ENCODE data around the gene CLDN9. TPM values are rescaled to one million over a fixed set of nuclear protein-coding genes. Genes with fewer than 3 reads are reported as not detected.

The CLDN9 gene
- total RNA-seq, 1 donor from 2014 or later = 5.4 TPM

GRCh38 chr16:3059723-3060242, 47.1 kb downstream of the CLDN9 start:
- no peaks in the 10 kb centered on the region for H3K27me3 Mint-ChIP-seq (ENCODE audit: low read depth)
- no peak for DNase-seq (ENCODE audit: low spot score in 2 of 2, unreplicated experiment in 2 of 2)
- peak overlapping the region; percentile 69 for H3K4me3 Mint-ChIP-seq
- TF ChIP-seq CTCF (IDR thresholded peaks at IDR 0.05; ENCODE audit: unreplicated experiment) = no peak
- H3K4me1 Mint-ChIP-seq = peaks cover 8% of the 10 kb centered on the region
- H3K27ac Mint-ChIP-seq = peak overlapping the region; percentile 75
- no peaks in the 10 kb centered on the region for H3K36me3 Mint-ChIP-seq
- H3K9me3 Mint-ChIP-seq = no peaks in the 10 kb centered on the region

DNA sequence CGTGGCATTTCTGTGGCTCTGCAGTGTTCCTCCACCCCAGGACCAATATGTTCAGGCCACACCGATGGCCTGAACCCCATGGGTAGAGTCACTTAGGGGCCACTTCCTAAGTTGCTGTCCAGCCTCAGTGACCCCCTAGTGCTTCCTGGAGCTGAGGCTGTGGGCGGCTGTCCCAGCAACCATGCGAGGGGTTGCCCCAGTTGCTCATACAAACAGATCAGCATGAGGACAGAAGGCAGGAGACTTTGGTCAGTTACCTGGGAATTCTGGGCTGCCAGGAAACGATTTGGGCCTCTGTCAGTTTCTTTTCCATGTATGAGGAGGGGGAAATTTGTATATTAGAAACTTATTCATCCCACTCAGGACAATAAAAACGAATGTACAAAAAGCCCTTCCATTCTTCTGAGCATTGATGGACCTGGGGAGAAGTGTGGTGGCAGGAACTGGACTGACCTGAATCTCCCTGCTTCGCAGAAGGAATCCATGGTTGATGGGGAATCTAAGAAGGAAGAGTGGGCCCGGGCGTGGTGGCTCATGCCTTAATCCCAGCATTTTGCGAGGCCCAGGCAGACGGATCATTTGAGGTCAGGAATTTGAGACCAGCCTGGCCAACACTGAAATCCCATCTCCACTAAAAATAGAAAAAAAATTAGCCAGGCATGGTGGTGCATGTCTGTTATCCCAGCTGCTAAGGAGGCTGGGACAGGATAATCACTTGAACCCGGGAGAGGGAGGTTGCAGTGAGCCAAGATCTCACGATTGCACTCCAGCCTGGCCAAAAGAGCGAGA, 47.8 kb downstream of the CLDN9 start:
- Mint-ChIP-seq H3K4me1 (peaks cover 10% of the 10 kb centered on the region), H3K4me3 (peak overlapping the region; percentile 69)

DNA sequence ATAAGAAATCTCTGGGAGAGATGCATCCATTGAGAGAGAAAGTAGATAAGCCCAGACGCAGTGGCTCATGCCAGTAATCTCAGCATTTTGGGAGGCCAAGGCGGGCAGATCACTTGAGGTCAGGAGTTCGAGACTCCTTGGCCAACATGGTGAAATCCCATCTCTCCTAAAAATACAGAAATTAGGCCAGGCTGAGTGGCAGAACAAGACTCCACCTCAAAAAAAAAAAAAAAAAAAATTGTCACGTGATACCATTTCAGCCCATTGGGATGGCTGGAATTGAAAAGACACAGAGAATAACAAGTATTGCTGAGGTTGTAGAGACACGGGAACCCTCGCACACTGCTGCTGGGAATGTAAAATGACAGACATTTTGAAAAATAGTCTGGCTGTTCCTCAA, 49.8 kb downstream of the CLDN9 start:
- H3K36me3 Mint-ChIP-seq = no peaks in the 10 kb centered on the region
- H3K27me3 Mint-ChIP-seq (ENCODE audit: low read depth) = no peaks in the 10 kb centered on the region
- H3K4me3 Mint-ChIP-seq = no peak overlapping the region
- H3K27ac Mint-ChIP-seq = no peak overlapping the region
- H3K4me1 Mint-ChIP-seq = peaks cover 12% of the 10 kb centered on the region
- DNase-seq (ENCODE audit: low spot score in 2 of 2, unreplicated experiment in 2 of 2) = no peak
- TF ChIP-seq CTCF (IDR thresholded peaks at IDR 0.05; ENCODE audit: unreplicated experiment) = no peak
- H3K9me3 Mint-ChIP-seq = no peaks in the 10 kb centered on the region

More for the DNA sequence above, 47.8 kb downstream of the CLDN9 start:
- Mint-ChIP-seq H3K9me3 (no peaks in the 10 kb centered on the region), H3K27ac (peak overlapping the region; percentile 75), H3K36me3 (no peaks in the 10 kb centered on the region), H3K27me3 (ENCODE audit: low read depth) (no peaks in the 10 kb centered on the region)
- TF ChIP-seq CTCF (IDR thresholded peaks at IDR 0.05; ENCODE audit: unreplicated experiment) = no peak
- no peak for DNase-seq (ENCODE audit: low spot score in 2 of 2, unreplicated experiment in 2 of 2)

- Mint-ChIP-seq H3K9me3 (no peaks in the 10 kb centered on the region), H3K4me1 (peaks cover 12% of the 10 kb centered on the region), H3K4me3 (no peak overlapping the region), H3K27me3 (ENCODE audit: low read depth) (no peaks in the 10 kb centered on the region), H3K27ac (no peak overlapping the region), H3K36me3 (no peaks in the 10 kb centered on the region)
- no peak for TF ChIP-seq CTCF (IDR thresholded peaks at IDR 0.05; ENCODE audit: unreplicated experiment)
- DNase-seq (ENCODE audit: low spot score in 2 of 2, unreplicated experiment in 2 of 2) = no peak
These were observed 51.1 kb downstream of the CLDN9 start for GRCh38 chr16:3063625-3064386.

Other genes with a start within 250 kb of the CLDN9 start
- gene ELOB, start 235.6 kb upstream of the CLDN9 start, total RNA-seq = 192 to 200 TPM (median 195 TPM) in 3 replicates
- not detected in 3 replicates for gene PRSS33, start 225.4 kb upstream of the CLDN9 start, total RNA-seq
- gene PRSS41, start 214.5 kb upstream of the CLDN9 start, total RNA-seq = not detected in 3 replicates
- not detected in 3 replicates for gene PRSS21, start 195.7 kb upstream of the CLDN9 start, total RNA-seq
- gene ZG16B, start 182.6 kb upstream of the CLDN9 start, total RNA-seq = 0.51 to 1.5 TPM (median 0.70 TPM) in 3 replicates
- 22.8 to 25.1 TPM (median 24.9 TPM) in 3 replicates for gene PRSS22, start 154.8 kb upstream of the CLDN9 start, total RNA-seq
- 26.3 to 28.6 TPM (median 28.3 TPM) in 3 replicates for gene FLYWCH2, start 129.7 kb upstream of the CLDN9 start, total RNA-seq
- 25.9 to 29.4 TPM (median 29.0 TPM) in 3 replicates for gene FLYWCH1, start 101.0 kb upstream of the CLDN9 start, total RNA-seq
- 27.3 to 30.5 TPM (median 29.1 TPM) in 3 replicates for gene KREMEN2, start 48.6 kb upstream of the CLDN9 start, total RNA-seq
- 8.1 to 10.1 TPM (median 8.9 TPM) in 3 replicates for gene PAQR4, start 43.6 kb upstream of the CLDN9 start, total RNA-seq
- 21.1 to 22.0 TPM (median 21.8 TPM) in 3 replicates for gene PKMYT1, start 32.5 kb upstream of the CLDN9 start, total RNA-seq
- gene CLDN6, start 5.3 kb downstream of the CLDN9 start, total RNA-seq = 257 to 267 TPM (median 260 TPM) in 3 replicates
- gene TNFRSF12A, start 7.4 kb downstream of the CLDN9 start, total RNA-seq = 44.6 to 45.5 TPM (median 45.1 TPM) in 3 replicates
- 64.0 to 68.5 TPM (median 65.7 TPM) in 3 replicates for gene HCFC1R1, start 11.0 kb downstream of the CLDN9 start, total RNA-seq
- gene THOC6, start 11.1 kb downstream of the CLDN9 start, total RNA-seq = 59.8 to 62.4 TPM (median 60.2 TPM) in 3 replicates
- gene BICDL2, start 24.0 kb downstream of the CLDN9 start, total RNA-seq = 4.5 to 5.8 TPM (median 5.1 TPM) in 3 replicates
- 0.09 to 0.16 TPM (median 0.11 TPM) in 3 replicates for gene MMP25, start 33.6 kb downstream of the CLDN9 start, total RNA-seq
- 4.9 to 6.0 TPM (median 5.5 TPM) in 3 replicates for gene IL32, start 52.7 kb downstream of the CLDN9 start, total RNA-seq
- 0.09 to 0.42 TPM in 2 of 3 replicates, not detected in the other for gene ZSCAN10, start 86.4 kb downstream of the CLDN9 start, total RNA-seq
- 15.4 to 16.7 TPM (median 16.0 TPM) in 3 replicates for gene ZNF205, start 99.7 kb downstream of the CLDN9 start, total RNA-seq
- gene ZNF213, start 122.1 kb downstream of the CLDN9 start, total RNA-seq = 12.2 to 13.4 TPM (median 12.7 TPM) in 3 replicates
- not detected in 3 replicates for gene OR1F1, start 175.3 kb downstream of the CLDN9 start, total RNA-seq
- 8.0 to 8.6 TPM (median 8.3 TPM) in 3 replicates for gene ZNF200, start 222.2 kb downstream of the CLDN9 start, total RNA-seq
- gene MEFV, start 243.7 kb downstream of the CLDN9 start, total RNA-seq = 0.20 TPM in 1 of 3 replicates, not detected in the others

Measured in mesothelial cell of epicardium (in vitro differentiated cells).